ENCODE data around the gene SPAG4.
A peak's percentile ranks its signal among the peaks of the same experiment; 100 is the strongest.

Gene SPAG4

DNA sequence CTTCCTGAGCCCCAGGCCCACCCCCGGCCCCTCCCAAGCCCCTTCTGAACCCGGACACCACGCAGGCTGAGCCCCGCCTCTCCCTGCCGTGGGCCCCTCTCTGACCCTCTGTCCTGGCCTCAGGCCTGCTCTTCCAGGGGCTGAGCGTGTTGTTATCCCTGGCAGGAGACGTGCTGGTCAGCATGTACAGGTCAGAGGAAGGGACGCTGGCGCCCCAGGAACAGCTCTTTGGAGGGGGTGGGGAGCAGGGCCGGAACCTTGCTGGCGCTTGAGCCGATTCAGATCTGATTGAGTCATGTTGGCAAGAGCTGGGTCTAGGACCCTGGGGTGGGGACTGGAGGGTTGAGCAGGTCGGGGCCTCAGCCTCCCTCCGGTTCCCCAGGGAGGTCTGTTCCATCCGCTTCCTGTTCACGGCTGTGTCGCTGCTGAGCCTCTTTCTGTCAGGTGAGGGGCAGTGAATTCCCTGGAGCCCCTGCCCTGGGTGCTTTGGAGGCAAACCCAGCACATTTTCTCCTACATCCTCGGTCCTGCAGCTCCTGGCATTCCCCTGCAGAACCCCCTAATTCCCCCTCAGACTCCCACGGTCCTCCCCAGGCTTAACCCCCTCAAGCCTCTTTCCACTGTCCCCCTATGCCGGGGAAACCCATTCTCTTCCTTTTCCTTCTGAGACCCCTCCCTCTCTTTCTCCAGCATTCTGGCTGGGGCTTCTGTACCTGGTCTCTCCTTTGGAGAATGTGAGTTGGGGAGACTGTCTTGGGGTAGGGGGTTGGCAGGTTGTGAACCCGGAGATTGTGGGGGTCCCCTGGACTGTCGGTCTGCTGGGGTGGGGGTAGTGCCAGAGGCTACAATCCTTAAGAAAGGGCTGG, 2.0 kb downstream of the SPAG4 start:
- ChIA-PET POLR2A (interaction anchor here (0.5 to 1.0 kb wide), 3 partner anchors 16 to 125 kb away, joined by 4 to 7 read pairs (median 6); partner anchors contain the start of gene RBM39), CTCF (interaction anchor here (0.8 to 1.4 kb wide), 4 partner anchors 25 to 154 kb away, joined by 3 to 7 read pairs (median 4); no protein-coding TSS in a partner anchor)
- peak; percentile 16 for DNase-seq (ENCODE audit: low read depth, low spot score)
- TF ChIP-seq, protein P1, sequence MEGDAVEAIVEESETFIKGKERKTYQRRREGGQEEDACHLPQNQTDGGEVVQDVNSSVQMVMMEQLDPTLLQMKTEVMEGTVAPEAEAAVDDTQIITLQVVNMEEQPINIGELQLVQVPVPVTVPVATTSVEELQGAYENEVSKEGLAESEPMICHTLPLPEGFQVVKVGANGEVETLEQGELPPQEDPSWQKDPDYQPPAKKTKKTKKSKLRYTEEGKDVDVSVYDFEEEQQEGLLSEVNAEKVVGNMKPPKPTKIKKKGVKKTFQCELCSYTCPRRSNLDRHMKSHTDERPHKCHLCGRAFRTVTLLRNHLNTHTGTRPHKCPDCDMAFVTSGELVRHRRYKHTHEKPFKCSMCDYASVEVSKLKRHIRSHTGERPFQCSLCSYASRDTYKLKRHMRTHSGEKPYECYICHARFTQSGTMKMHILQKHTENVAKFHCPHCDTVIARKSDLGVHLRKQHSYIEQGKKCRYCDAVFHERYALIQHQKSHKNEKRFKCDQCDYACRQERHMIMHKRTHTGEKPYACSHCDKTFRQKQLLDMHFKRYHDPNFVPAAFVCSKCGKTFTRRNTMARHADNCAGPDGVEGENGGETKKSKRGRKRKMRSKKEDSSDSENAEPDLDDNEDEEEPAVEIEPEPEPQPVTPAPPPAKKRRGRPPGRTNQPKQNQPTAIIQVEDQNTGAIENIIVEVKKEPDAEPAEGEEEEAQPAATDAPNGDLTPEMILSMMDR (IDR thresholded peaks at IDR 0.05; ENCODE audit: insufficient read depth, low read length, missing control alignments), result peak; percentile 28
- H3K4me3 ChIP-seq (ENCODE audit: low read depth, low read length), result peak overlapping the region; percentile 70

DNA sequence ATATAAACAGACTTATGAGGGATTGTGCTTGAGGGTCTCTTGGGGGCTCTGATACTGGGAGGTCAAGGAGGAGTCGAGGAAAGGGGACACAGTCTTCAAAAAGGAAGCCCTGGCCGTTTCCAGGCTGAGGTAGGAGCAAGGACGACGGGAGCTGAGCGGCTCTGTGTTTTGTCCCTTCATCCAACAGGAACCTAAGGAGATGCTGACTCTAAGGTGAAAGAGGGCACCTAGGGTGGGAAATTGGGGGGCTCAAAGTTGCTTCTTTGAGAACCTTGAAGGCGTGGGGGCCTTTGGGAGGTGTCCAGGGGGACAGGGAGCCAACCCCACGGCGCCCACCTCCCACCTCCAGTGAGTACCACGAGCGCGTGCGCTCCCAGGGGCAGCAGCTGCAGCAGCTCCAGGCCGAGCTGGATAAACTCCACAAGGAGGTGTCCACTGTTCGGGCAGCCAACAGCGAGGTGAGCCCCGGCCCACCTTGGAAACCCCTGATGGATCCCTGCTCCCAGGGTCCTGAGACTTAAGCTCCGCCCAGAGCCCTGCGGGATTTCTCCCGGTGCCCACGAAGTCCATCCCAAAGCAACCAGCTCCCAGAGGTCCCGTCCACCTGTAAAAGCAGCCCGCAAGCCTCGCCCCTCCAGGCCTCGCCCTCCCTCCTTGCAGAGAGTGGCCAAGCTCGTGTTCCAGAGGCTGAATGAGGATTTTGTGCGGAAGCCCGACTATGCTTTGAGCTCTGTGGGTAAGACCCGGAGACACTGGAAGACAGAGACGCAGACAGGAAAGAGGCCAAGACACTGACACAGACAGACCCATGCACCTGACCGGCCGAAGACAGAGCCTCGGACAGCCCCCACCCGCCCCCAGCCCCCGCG, 2.9 kb downstream of the SPAG4 start:
- POLR2A ChIA-PET, result interaction anchor here (0.6 to 1.7 kb wide), 5 partner anchors 19 to 335 kb away, joined by 3 to 10 read pairs (median 3); partner anchors contain the start of gene RBM39
- TF ChIP-seq, protein P1 (IDR thresholded peaks at IDR 0.05; ENCODE audit: insufficient read depth, low read length, missing control alignments), result no peak
- DNase-seq (ENCODE audit: low read depth, low spot score), result no peak

DNA sequence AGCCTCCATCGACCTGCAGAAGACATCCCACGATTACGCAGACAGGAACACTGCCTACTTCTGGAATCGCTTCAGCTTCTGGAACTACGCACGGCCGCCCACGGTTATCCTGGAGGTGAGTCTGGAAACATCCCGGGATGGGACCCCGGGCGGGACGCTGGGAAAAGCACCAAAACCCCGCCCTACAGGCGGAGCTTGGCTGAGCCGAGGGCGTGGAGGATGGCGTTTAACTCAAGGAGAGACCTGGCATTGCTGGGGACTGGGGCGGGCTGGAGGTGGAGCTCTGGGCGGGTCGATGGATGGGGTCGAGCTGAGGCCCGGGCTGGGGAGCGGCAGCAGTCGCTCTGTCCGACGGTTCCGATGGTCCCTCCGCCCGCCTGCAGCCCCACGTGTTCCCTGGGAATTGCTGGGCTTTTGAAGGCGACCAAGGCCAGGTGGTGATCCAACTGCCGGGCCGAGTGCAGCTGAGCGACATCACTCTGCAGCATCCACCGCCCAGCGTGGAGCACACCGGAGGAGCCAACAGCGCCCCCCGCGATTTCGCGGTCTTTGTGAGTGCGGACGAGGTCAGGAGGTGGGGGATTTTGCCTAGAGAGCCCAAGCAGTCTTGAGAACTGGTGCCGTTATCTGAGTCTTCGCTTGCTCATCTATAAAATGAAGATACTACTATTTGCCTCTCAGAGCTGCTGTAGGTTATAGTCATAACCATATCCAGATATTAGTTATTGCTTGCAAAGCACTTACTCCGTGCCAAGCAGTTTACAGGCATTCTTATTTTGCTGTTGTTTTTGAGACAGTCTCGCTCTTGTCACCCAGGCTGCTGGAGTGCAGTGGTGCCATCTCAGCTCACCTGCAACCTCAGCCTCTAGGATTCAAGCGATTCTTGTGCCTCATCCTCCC, 3.8 kb downstream of the SPAG4 start:
- ChIA-PET POLR2A (interaction anchor here (0.6 to 1.7 kb wide), 5 partner anchors 11 to 123 kb away, joined by 3 to 10 read pairs (median 3); partner anchors contain the start of gene RBM39), CTCF (interaction anchor here (0.6 to 3.3 kb wide), 11 partner anchors 8 to 335 kb away, joined by 3 to 18 read pairs (median 3); partner anchors contain the start of gene SCAND1)
- TF ChIP-seq, protein P1 (IDR thresholded peaks at IDR 0.05; ENCODE audit: insufficient read depth, low read length, missing control alignments), result peak; percentile 62
- peak overlapping the region; percentile 70 for H3K4me3 ChIP-seq (ENCODE audit: low read depth, low read length)
- DNase-seq (ENCODE audit: low read depth, low spot score), result peak; percentile 10

More for the DNA sequence above, 2.9 kb downstream of the SPAG4 start:
- CTCF ChIA-PET, result interaction anchor here (0.6 to 3.3 kb wide), 10 partner anchors 9 to 336 kb away, joined by 3 to 18 read pairs (median 3); partner anchors contain the start of gene SCAND1
- peak overlapping the region; percentile 70 for H3K4me3 ChIP-seq (ENCODE audit: low read depth, low read length)

DNA sequence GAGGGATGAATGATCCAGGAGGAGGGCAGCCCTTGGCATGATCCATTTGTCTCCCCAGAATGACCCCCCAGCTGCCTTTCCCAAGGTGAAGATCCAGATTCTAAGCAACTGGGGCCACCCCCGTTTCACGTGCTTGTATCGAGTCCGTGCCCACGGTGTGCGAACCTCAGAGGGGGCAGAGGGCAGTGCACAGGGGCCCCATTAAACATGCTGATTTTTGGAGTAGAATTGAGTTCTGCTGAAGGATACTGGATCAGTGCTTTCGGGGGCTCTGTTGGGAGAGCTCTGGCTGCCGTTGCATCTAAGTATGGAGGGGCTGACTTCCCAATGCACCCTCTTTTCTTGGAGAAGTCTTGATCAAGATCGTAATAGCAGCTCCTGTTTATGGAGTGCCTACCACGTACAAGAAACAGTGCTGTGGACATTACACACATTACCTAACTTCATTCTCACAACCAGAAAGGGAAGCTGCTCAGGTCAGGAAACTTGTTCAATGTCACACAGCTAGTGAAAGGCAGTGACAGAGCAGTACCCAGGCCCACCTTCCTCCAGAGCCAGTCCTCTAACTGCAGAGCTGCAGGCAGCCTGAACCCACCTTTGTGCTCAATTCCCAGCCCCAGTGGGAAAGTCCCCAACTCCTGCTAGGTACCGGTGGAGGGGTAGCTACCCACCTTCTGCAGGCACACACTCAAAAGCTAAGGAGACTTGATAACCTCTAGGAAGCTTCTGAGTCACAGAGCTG, 5.4 kb downstream of the SPAG4 start:
- ChIA-PET POLR2A (no interaction called here), CTCF (interaction anchor here (2.2 to 3.3 kb wide), 2 partner anchors 9 to 14 kb away, joined by 11 to 18 read pairs; no protein-coding TSS in a partner anchor)
- TF ChIP-seq, protein P1 (IDR thresholded peaks at IDR 0.05; ENCODE audit: insufficient read depth, low read length, missing control alignments), result no peak
- no peak overlapping the region for H3K4me3 ChIP-seq (ENCODE audit: low read depth, low read length)
- no peak for DNase-seq (ENCODE audit: low read depth, low spot score)

DNA sequence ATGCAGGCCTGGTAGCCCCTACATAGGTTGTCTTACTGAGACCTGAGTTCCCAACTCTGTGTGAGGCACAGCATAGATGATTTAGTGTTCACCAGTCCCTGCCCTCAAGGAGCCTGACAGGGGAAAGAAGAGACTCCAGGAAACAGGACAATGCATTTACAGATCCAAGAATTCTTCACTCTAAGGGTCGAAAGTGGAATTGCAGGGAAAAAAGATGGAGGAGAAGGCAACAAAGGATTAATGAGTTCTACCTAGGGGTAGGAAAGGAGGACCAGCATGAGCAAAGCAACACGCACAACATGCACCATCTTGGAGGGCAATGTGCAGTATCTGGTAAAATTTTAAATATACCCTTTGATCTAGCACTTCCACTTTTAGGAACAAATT, 5.9 kb downstream of the SPAG4 start:
- POLR2A ChIA-PET, result no interaction called here
- H3K4me3 ChIP-seq (ENCODE audit: low read depth, low read length), result no peak overlapping the region
- TF ChIP-seq, protein P1 (IDR thresholded peaks at IDR 0.05; ENCODE audit: insufficient read depth, low read length, missing control alignments), result no peak
- no peak for DNase-seq (ENCODE audit: low read depth, low spot score)
- CTCF ChIA-PET, result interaction anchor here (3.3 kb wide), 1 partner anchor 9 kb away, joined by 18 read pairs; no protein-coding TSS in a partner anchor

Measured in AG04449 (cell line).